ENCODE measurements around the gene USH1C. TPM values are rescaled to one million over a fixed set of nuclear protein-coding genes. Genes with fewer than 3 reads are reported as not detected.
A peak's percentile ranks its signal among the peaks of the same experiment; 100 is the strongest.

Gene USH1C
- total and polyA plus RNA-seq, 9 donors: 0.25 to 1.2 (median 1.00) TPM; not detected in 5

DNA sequence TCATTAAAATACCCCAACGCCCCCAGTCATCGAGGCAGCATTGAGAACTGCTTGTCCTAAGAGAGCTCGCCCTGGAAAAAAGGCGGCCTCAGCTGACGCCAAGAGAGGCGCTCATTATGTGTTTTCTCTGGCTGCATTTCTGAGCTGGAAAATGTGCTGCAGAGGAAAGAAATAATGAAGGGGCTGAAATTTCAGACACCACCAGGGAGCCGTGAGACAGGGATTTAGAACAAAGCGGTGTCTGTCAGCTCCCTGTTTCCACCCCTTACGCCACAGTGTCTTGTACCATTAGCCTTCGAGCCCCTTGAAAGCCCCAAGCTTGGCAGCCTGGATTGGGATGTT lies 14.4 kb downstream of the USH1C start:
- Histone ChIP-seq H3K36me3 (no peaks in the 10 kb centered on the region), H3K27me3 (no peaks in the 10 kb centered on the region), H3K4me3 (no peak overlapping the region), H3K4me1 (ENCODE audit: insufficient read depth) (no peaks in the 10 kb centered on the region), H3K27ac (no peak overlapping the region), H3K9me3 (no peaks in the 10 kb centered on the region)
- TF ChIP-seq POLR2A (IDR thresholded peaks at IDR 0.05) (no peak), EP300 (IDR thresholded peaks at IDR 0.05) (no peak), CTCF (IDR thresholded peaks at IDR 0.05) (no peak)
- DNase-seq: no peak
- intact Hi-C loops (cut with DNase I): no loop called here
- WGBS, 3 donors: 42 to 57% (median 53%) methylated on average over 10 of the region's 10 CpGs

DNA sequence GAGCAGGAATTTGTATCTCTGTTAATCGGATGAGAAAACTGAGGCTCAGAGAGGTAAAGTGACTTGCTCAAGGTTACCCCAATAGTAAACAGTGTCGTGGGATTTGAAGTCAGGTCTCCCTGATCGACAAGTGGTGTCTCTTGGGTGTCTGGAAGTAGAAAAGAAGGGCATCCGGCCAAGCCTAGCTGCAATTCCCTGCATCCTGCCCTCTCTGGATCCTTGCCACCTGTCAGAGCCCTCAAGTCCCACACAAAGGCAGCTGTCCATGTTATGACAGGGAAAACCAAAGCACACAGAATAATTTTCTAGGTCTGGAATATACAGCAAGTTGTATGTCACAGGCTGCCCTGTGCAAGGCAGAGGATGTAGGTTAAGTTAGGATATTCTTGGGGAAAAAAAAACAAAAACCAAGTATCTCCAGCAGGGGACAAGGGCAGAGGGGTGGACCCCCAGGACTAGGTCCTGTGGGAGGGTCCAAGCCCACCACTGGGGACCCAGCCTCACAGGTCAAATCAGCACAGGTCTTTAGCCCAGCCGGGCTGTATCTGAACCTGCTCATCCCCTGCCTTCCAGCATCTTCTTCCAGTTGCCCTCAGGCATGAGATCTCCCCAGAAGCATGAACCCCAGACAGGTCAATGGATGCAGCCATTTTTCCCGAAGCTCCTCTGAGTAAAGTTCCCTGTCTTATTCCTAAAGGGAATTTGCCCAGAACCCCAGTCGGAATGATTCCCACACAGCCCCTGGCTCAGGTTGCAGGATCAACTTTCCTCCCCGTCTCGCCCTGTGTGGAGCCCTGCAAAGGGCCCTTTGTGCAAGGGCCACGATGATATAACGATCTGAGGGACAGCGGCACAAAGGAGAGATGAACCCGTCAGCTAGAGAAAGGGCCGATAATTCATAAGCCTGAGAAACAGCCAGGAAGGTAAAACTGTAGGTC lies 15.0 kb downstream of the USH1C start:
- Histone ChIP-seq H3K27me3 (no peaks in the 10 kb centered on the region), H3K4me1 (ENCODE audit: insufficient read depth) (no peaks in the 10 kb centered on the region), H3K27ac (no peak overlapping the region), H3K9me3 (no peaks in the 10 kb centered on the region), H3K36me3 (no peaks in the 10 kb centered on the region), H3K4me3 (no peak overlapping the region)
- no peak for DNase-seq
- intact Hi-C loops (cut with DNase I): no loop called here
- TF ChIP-seq EP300 (IDR thresholded peaks at IDR 0.05): no peak
- no peak for TF ChIP-seq POLR2A (IDR thresholded peaks at IDR 0.05)
- no peak for TF ChIP-seq CTCF (IDR thresholded peaks at IDR 0.05)
- WGBS, 3 donors: 51 to 53% (median 52%) methylated on average over 14 of the region's 14 CpGs

GRCh38 chr11:17528181-17528691 lies 16.0 kb downstream of the USH1C start:
- Histone ChIP-seq H3K27me3 (no peaks in the 10 kb centered on the region), H3K4me3 (no peak overlapping the region), H3K36me3 (no peaks in the 10 kb centered on the region), H3K27ac (no peak overlapping the region), H3K4me1 (ENCODE audit: insufficient read depth) (no peaks in the 10 kb centered on the region), H3K9me3 (no peaks in the 10 kb centered on the region)
- WGBS, 3 donors: 5 to 18% (median 13%) methylated on average over 9 of the region's 9 CpGs
- intact Hi-C loops (cut with DNase I): no loop called here
- DNase-seq: peak in 3 of 5 donors; percentile 44 to 63 (median 53)
- no peak for TF ChIP-seq CTCF (IDR thresholded peaks at IDR 0.05)
- no peak for TF ChIP-seq POLR2A (IDR thresholded peaks at IDR 0.05)
- TF ChIP-seq EP300 (IDR thresholded peaks at IDR 0.05): no peak

DNA sequence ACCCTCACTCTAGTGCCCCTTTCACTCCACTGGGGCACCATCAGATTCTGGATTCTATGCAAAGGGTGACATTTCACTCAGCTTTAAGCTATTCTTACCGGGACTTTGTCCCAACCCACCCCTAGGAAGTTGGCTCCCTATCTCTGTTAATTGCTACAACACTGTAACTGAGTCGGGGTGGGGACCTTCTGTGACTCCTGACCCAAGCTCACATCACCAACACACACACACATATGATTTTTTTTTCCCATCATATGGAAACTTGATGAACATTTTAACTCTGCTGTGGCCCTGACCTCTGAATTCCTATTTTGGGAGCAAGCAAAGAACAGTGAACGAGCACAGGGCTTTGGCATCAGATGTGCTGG lies 16.6 kb downstream of the USH1C start:
- no peaks in the 10 kb centered on the region for H3K9me3 ChIP-seq
- H3K27ac ChIP-seq: no peak overlapping the region
- TF ChIP-seq CTCF (IDR thresholded peaks at IDR 0.05): no peak
- no peak for TF ChIP-seq POLR2A (IDR thresholded peaks at IDR 0.05)
- no peak for TF ChIP-seq EP300 (IDR thresholded peaks at IDR 0.05)
- H3K4me1 ChIP-seq (ENCODE audit: insufficient read depth): no peaks in the 10 kb centered on the region
- WGBS, 3 donors: 43 to 57% (median 54%) methylated on average over 3 of the region's 3 CpGs
- no peak for DNase-seq
- H3K4me3 ChIP-seq: no peak overlapping the region
- H3K27me3 ChIP-seq: no peaks in the 10 kb centered on the region
- intact Hi-C loops (cut with DNase I): no loop called here
- no peaks in the 10 kb centered on the region for H3K36me3 ChIP-seq

Data from ovary (tissue), 9 donors.